Measurements from ENCODE around the gene GPR155. TPM values are rescaled to one million over a fixed set of nuclear protein-coding genes. Genes with fewer than 3 reads are reported as not detected.

The GPR155 gene
- total and polyA plus RNA-seq, 9 of the 15 experiments (the other 6 are each of a cell fraction or from before 2014, with no cell fraction given), result 0.04 to 0.40 (median 0.11) TPM; not detected in 1

GRCh38 chr2:174399171-174399570 lies 87.7 kb downstream of the GPR155 start:
- ChIA-PET POLR2A (interaction anchor here (1.6 kb wide), 1 partner anchor 13 kb away, joined by 3 read pairs; no protein-coding TSS in a partner anchor), CTCF (ENCODE audit: low intra/inter-chr PET ratio) (no interaction called here)
- Histone ChIP-seq H3K27ac (ENCODE audit: extremely low read depth, low read depth, low read length) (no peak overlapping the region), H3K36me3 (ENCODE audit: control insufficient read depth, insufficient read depth, low read length) (0 out of 3 replicates have a peak, but pooled peaks cover 2% of the 10 kb centered on the region), H3K4me1 (replicated peaks in 1 of 2; ENCODE audit: control insufficient read depth in 2 of 2, insufficient read depth in 2 of 2, low read length in 2 of 2) (peaks cover 1 to 4% of the 10 kb centered on the region in 2 experiments; a peak in 1 of 5 replicates), H3K27me3 (ENCODE audit: control insufficient read depth in 2 of 2, insufficient read depth in 2 of 2, low read length in 2 of 2) (no peaks in the 10 kb centered on the region), H3K9me1 (ENCODE audit: control insufficient read depth, insufficient read depth, low read length) (no peaks in the 10 kb centered on the region), H3K9me3 (replicated peaks; ENCODE audit: control insufficient read depth, insufficient read depth, low read depth, low read length) (no peaks in the 10 kb centered on the region), H3K79me2 (ENCODE audit: control insufficient read depth, insufficient read depth, low read length) (peaks cover 19% of the 10 kb centered on the region), H3K4me2 (ENCODE audit: insufficient read depth, low read length) (no peak overlapping the region), H4K20me1 (replicated peaks; ENCODE audit: control insufficient read depth, insufficient read depth, low read length) (no peaks in the 10 kb centered on the region), H3K4me3 (no peak overlapping the region), H3K9ac (ENCODE audit: insufficient read depth in 1 of 2, low read depth in 2 of 2, low read length in 2 of 2) (no peak overlapping the region), H2AFZ (ENCODE audit: low read depth, low read length) (no peak overlapping the region)
- in situ Hi-C loops (cut with MboI) (no loop called here), intact Hi-C loops (cut with micrococcal nuclease) (no loop called here)
- no peak for FAIRE-seq
- 19% methylated on average over 1 of the region's 1 CpG for WGBS (ENCODE audit: insufficient coverage, low coverage, missing lambda C conversion rate)
- BruUV-seq (replicated peaks), result no TSS peak
- no peak for ATAC-seq
- no peak for DNase-seq (ENCODE audit: extremely low read depth in 1 of 4, low spot score in 3 of 4)
- no peak for TF ChIP-seq NEUROD1 (IDR thresholded peaks at IDR 0.05; ENCODE audit: borderline replicate concordance, low read depth, low read length, partially characterized antibody)
- TF ChIP-seq GTF3C2 (IDR thresholded peaks at IDR 0.05; ENCODE audit: borderline replicate concordance, extremely low read depth, insufficient read length), result no peak
- no peak for TF ChIP-seq SMAD4 (CRISPR knock-in tag; conservative IDR thresholded peaks at IDR 0.05)
- no peak for TF ChIP-seq PML (IDR thresholded peaks at IDR 0.05; ENCODE audit: low read length)
- no peak for TF ChIP-seq HEY1 (CRISPR knock-in tag; IDR thresholded peaks at IDR 0.05; ENCODE audit: borderline replicate concordance)
- no peak for TF ChIP-seq MTA2 (IDR thresholded peaks at IDR 0.05; ENCODE audit: low read depth)
- TF ChIP-seq TFE3 (CRISPR knock-in tag; IDR thresholded peaks at IDR 0.05), result no peak
- TF ChIP-seq CBFB (CRISPR knock-in tag; IDR thresholded peaks at IDR 0.05), result no peak
- TF ChIP-seq RHOXF2B (CRISPR knock-in tag; conservative IDR thresholded peaks at IDR 0.05), result no peak
- TF ChIP-seq SLC30A9 (CRISPR knock-in tag; IDR thresholded peaks at IDR 0.05), result no peak
- no peak for TF ChIP-seq CREM (IDR thresholded peaks at IDR 0.05; ENCODE audit: low read depth)
- TF ChIP-seq ZNF584 (CRISPR knock-in tag; IDR thresholded peaks at IDR 0.05; ENCODE audit: low read depth), result no peak
- no peak for TF ChIP-seq ETS2 (tag; IDR thresholded peaks at IDR 0.05; ENCODE audit: borderline replicate concordance, poor library complexity, severe bottlenecking)
- no peak for TF ChIP-seq IRF2 (CRISPR knock-in tag; IDR thresholded peaks at IDR 0.05)
- no peak for TF ChIP-seq ILK (tag; IDR thresholded peaks at IDR 0.05; ENCODE audit: borderline replicate concordance, low read depth)

Data from K562 (cell line).